ENCODE measurements around the gene RASSF7.

Gene RASSF7

GRCh38 chr11:553083-553987 is 7.4 kb upstream of the RASSF7 start:
- DNase-seq, result no peak

- DNase-seq, result no peak
Measured at GRCh38 chr11:553988-554340, 6.8 kb upstream of the RASSF7 start.

- no peak for DNase-seq
Measured at GRCh38 chr11:554428-555226, 6.1 kb upstream of the RASSF7 start.

GRCh38 chr11:555227-555779 is 5.5 kb upstream of the RASSF7 start:
- DNase-seq, result no peak

- no peak for DNase-seq
Measured at GRCh38 chr11:555780-556661, 4.7 kb upstream of the RASSF7 start.

GRCh38 chr11:556662-557256 is 4.0 kb upstream of the RASSF7 start:
- no peak for DNase-seq

- DNase-seq, result no peak
Measured at GRCh38 chr11:557328-558132, 3.2 kb upstream of the RASSF7 start.

- no peak for DNase-seq
Measured at GRCh38 chr11:558503-558902, 2.3 kb upstream of the RASSF7 start.

- no peak for DNase-seq
Measured at GRCh38 chr11:559020-559620, 1.6 kb upstream of the RASSF7 start.

- DNase-seq, result no peak
Measured at GRCh38 chr11:559712-560304, 962 bp upstream of the RASSF7 start.

- no peak for DNase-seq
Measured at GRCh38 chr11:561148-562003, 606 bp downstream of the RASSF7 start.

GRCh38 chr11:562046-562645 is 1.4 kb downstream of the RASSF7 start:
- DNase-seq, result no peak

- DNase-seq, result no peak
Measured at GRCh38 chr11:563066-563811, 2.5 kb downstream of the RASSF7 start.

- DNase-seq, result no peak
Measured at GRCh38 chr11:563812-564578, 3.2 kb downstream of the RASSF7 start.

- no peak for DNase-seq
Measured at GRCh38 chr11:565921-566509, 5.2 kb downstream of the RASSF7 start.

- DNase-seq, result no peak
Measured at GRCh38 chr11:567011-567628, 6.3 kb downstream of the RASSF7 start.
